Measurements from ENCODE around the gene HDAC4. TPM values are rescaled to one million over a fixed set of nuclear protein-coding genes. Genes with fewer than 3 reads are reported as not detected.

Gene HDAC4
- polyA plus RNA-seq, 6 donors from 2014 or later, result 1.5 to 6.8 (median 2.8) TPM; not detected in 1

DNA sequence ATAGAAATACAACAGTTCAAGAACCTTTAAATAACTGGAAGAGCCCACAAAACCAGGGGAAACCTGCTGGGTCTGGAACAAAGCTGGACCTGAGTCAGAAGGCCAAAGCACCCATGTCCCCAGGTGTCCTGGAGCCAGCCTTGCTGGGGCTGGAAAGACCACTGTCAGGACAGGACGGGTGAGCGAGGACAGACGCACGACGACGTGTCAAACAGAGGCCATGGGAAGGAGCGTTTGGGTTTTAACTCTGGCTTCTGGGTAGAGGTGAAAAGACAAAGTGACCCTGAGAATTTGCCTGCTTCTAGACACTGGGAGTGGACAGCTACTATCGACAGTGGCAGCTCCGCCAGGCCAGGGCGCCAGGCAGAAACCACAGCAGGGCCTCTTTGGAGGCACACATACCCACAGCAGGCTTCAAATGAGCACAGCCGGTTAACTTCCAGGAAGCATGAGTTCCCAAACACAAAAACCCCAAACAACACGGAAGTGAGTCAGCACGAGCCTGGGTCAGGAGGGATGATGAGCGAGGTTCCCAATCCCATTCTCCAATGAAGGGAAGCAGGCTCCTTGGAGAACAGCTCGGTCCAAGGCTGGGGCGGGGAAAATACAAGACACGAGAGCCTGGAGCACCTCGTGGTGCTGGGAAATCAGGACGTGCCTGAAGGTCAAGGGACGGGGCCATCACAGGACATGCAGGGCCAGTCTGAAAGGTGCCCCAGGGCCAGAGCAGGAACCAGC lies 344.9 kb downstream of the HDAC4 start:
- Mint-ChIP-seq H3K36me3 (peaks cover 11 to 12% of the 10 kb centered on the region in 2 donors), H3K9me3 (no peaks in the 10 kb centered on the region), H3K27me3 (no peaks in the 10 kb centered on the region), H3K4me3 (no peak overlapping the region), H3K4me1 (peaks cover 0 to 8% (median 0%) of the 10 kb centered on the region in 3 donors), H3K27ac (no peak overlapping the region)
- ATAC-seq (ENCODE audit: low read depth in 2 of 2) (no peak), DNase-seq (no peak)

GRCh38 chr2:239054921-239055320 lies 345.9 kb downstream of the HDAC4 start:
- H3K36me3 Mint-ChIP-seq, result peaks cover 10 to 11% of the 10 kb centered on the region in 2 donors
- H3K27me3 Mint-ChIP-seq, result no peaks in the 10 kb centered on the region
- no peak overlapping the region for H3K4me3 Mint-ChIP-seq
- peaks cover 0 to 8% (median 0%) of the 10 kb centered on the region in 3 donors for H3K4me1 Mint-ChIP-seq
- H3K9me3 Mint-ChIP-seq, result no peaks in the 10 kb centered on the region
- no peak overlapping the region for H3K27ac Mint-ChIP-seq
- no peak for DNase-seq
- no peak for ATAC-seq (ENCODE audit: low read depth in 2 of 2)

GRCh38 chr2:239053801-239054503 lies 346.9 kb downstream of the HDAC4 start:
- no peak for ATAC-seq (ENCODE audit: low read depth in 2 of 2)
- peaks cover 10 to 11% of the 10 kb centered on the region in 2 donors for H3K36me3 Mint-ChIP-seq
- no peaks in the 10 kb centered on the region for H3K9me3 Mint-ChIP-seq
- peaks cover 0 to 8% (median 0%) of the 10 kb centered on the region in 3 donors for H3K4me1 Mint-ChIP-seq
- H3K4me3 Mint-ChIP-seq, result no peak overlapping the region
- no peak for DNase-seq
- no peaks in the 10 kb centered on the region for H3K27me3 Mint-ChIP-seq
- peak overlapping the region in 1 of 6 donors; percentile 56 for H3K27ac Mint-ChIP-seq

DNA sequence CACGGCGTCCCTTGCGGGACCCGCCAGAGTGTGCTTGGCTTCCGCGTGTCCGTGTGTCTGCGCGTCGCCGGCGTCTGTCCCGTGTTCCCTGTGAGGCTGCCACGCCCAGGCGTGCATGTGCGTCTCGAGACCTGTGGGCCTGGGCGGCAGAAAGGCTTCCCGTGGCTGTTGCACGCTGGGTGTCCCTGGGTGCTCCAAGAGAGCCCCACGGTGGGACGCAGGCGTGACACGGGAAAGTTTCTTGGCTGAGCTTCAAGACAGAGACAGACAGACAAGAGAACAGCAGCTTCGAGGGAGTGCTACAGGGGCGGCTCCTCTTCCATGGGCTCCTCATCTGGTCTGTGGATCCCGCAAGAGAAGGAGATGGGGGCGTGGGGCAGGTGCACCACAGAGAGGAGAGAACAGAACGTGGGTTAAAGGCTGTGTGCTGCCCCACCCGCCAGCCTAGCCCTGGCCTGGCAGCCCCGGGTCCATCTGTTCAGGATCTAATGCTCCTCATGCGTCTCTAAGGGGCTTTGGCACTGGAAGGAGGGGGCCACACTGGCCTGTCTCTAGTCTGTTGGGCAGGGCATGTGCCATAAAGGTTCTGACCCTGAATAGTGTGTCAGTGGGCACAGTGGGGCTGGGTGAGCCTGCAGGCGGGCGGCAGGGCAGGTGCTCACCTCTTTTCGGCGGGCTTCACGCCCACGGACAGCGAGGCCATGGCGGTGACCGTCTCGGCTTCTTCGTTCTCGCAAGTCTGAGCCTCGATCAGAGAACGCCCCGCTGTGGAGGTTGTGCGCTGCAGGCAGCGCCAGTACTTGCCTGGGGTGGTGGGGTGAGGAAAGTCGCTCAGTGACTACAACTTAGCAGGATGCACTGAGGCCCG lies 347.8 kb downstream of the HDAC4 start:
- Mint-ChIP-seq H3K36me3 (peaks cover 10 to 11% of the 10 kb centered on the region in 2 donors), H3K27me3 (no peaks in the 10 kb centered on the region), H3K9me3 (no peaks in the 10 kb centered on the region), H3K4me1 (peaks cover 0 to 8% (median 0%) of the 10 kb centered on the region in 3 donors), H3K27ac (peak overlapping the region in 2 of 6 donors; percentile 44 to 56), H3K4me3 (peak overlapping the region in 1 of 8 donors; percentile 25)
- no peak for ATAC-seq (ENCODE audit: low read depth in 2 of 2)
- no peak for DNase-seq

DNA sequence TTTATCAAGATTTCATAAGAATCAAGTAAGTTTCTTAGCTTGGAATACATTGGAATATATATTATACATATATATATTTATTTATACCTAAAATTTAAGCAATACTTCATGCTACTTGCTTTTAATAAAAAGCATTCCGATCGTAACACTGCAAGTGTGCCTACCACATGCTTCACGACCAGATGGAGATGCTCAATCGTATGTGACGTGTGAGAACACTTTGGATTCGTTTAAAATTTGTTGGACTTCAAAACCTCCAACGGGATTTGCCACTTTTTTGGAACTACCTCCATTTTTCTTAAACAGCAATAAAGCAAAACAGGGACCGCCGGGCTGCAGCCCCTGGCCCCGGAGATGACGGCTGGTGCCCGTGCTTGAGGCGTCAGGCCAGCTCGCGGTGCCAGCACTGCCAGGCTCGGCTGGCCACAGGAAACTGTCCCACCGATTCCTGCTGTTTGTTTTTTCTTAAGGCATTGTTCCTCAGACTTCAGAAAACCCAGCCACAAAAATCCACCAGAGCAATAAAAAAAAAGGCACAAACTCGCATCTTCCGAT lies 348.9 kb downstream of the HDAC4 start:
- Mint-ChIP-seq H3K27me3 (no peaks in the 10 kb centered on the region), H3K27ac (no peak overlapping the region), H3K4me1 (peaks cover 0 to 8% (median 0%) of the 10 kb centered on the region in 3 donors), H3K36me3 (peaks cover 10 to 11% of the 10 kb centered on the region in 2 donors), H3K4me3 (no peak overlapping the region), H3K9me3 (no peaks in the 10 kb centered on the region)
- ATAC-seq (ENCODE audit: low read depth in 2 of 2) (no peak), DNase-seq (no peak)

DNA sequence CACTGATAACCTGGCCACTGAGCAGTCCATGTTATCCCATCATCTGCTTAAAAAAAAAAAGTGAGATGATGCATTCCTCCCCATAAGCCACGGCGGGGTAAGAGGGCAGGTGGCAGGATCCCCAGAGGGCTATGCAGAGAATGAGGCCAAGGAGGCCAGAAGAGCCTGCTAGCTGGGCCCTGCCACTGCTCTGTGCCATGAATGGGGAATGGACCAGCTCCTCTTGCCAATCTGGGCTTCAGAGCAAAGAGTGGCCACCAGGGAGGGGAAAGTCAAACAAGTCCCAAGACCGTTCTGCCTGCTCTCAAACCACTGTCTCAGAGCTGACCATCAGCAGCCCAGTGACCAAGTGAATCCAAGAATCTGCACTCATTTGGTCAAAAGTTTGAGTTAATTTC lies 350.6 kb downstream of the HDAC4 start:
- Mint-ChIP-seq H3K36me3 (peaks cover 10 to 11% of the 10 kb centered on the region in 2 donors), H3K27me3 (no peaks in the 10 kb centered on the region), H3K9me3 (no peaks in the 10 kb centered on the region), H3K4me3 (no peak overlapping the region), H3K4me1 (peaks cover 0 to 8% (median 0%) of the 10 kb centered on the region in 3 donors), H3K27ac (no peak overlapping the region)
- ATAC-seq (ENCODE audit: low read depth in 2 of 2), result no peak
- DNase-seq, result no peak

- Mint-ChIP-seq H3K9me3 (no peaks in the 10 kb centered on the region), H3K4me1 (peaks cover 0 to 4% (median 0%) of the 10 kb centered on the region in 3 donors), H3K27me3 (no peaks in the 10 kb centered on the region), H3K36me3 (peaks cover 10 to 11% of the 10 kb centered on the region in 2 donors), H3K27ac (no peak overlapping the region), H3K4me3 (no peak overlapping the region)
- DNase-seq (no peak), ATAC-seq (ENCODE audit: low read depth in 2 of 2) (no peak)
Measured at GRCh38 chr2:239049421-239050251, 351.2 kb downstream of the HDAC4 start.

GRCh38 chr2:239048736-239049135 lies 352.1 kb downstream of the HDAC4 start:
- Mint-ChIP-seq H3K27me3 (no peaks in the 10 kb centered on the region), H3K9me3 (no peaks in the 10 kb centered on the region), H3K36me3 (peaks cover 10 to 11% of the 10 kb centered on the region in 2 donors), H3K27ac (no peak overlapping the region), H3K4me3 (no peak overlapping the region), H3K4me1 (peaks cover 0 to 4% (median 0%) of the 10 kb centered on the region in 3 donors)
- ATAC-seq (ENCODE audit: low read depth in 2 of 2) (no peak), DNase-seq (no peak)

DNA sequence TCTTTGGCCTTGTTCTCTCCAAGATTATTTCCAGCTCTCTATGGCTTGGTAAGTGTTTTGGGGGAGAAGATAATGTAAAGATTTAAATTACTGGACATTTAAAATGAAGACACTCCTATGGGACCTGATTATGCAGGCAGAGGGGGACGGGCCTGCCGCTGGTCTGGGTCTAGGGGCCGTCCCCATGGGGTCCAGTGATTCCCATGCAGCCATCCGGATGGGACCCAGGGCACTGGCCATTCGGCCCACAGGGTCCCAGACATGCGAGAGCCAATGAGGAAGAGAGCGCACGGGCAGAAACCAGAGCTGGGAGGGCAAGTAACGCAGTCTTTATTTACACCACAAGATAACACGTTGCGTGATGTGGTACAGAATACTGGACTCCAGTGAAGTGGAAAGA lies 353.0 kb downstream of the HDAC4 start:
- H3K27me3 Mint-ChIP-seq, result no peaks in the 10 kb centered on the region
- no peak for ATAC-seq (ENCODE audit: low read depth in 2 of 2)
- no peak overlapping the region for H3K27ac Mint-ChIP-seq

GRCh38 chr2:239047420-239047819 lies 353.4 kb downstream of the HDAC4 start:
- no peaks in the 10 kb centered on the region for H3K4me1 Mint-ChIP-seq
- no peak overlapping the region for H3K4me3 Mint-ChIP-seq
- peaks cover under 1 to 3% of the 10 kb centered on the region in 2 donors for H3K36me3 Mint-ChIP-seq
- H3K9me3 Mint-ChIP-seq, result no peaks in the 10 kb centered on the region
- no peak overlapping the region for H3K27ac Mint-ChIP-seq
- H3K27me3 Mint-ChIP-seq, result no peaks in the 10 kb centered on the region
- no peak for ATAC-seq (ENCODE audit: low read depth in 2 of 2)
- no peak for DNase-seq

More for the DNA sequence above, 353.0 kb downstream of the HDAC4 start:
- no peaks in the 10 kb centered on the region for H3K9me3 Mint-ChIP-seq
- peaks cover 0 to 1% (median 0%) of the 10 kb centered on the region in 3 donors for H3K4me1 Mint-ChIP-seq
- no peak for DNase-seq
- peaks cover 5 to 6% of the 10 kb centered on the region in 2 donors for H3K36me3 Mint-ChIP-seq
- H3K4me3 Mint-ChIP-seq, result peak overlapping the region in 1 of 8 donors; percentile 15

- Mint-ChIP-seq H3K27ac (no peak overlapping the region), H3K27me3 (no peaks in the 10 kb centered on the region), H3K36me3 (no peaks in the 10 kb centered on the region), H3K4me1 (no peaks in the 10 kb centered on the region), H3K9me3 (no peaks in the 10 kb centered on the region), H3K4me3 (no peak overlapping the region)
- ATAC-seq (ENCODE audit: low read depth in 2 of 2) (no peak), DNase-seq (no peak)
Measured at GRCh38 chr2:239046822-239047221, 354.0 kb downstream of the HDAC4 start.

- DNase-seq (no peak), ATAC-seq (ENCODE audit: low read depth in 2 of 2) (no peak)
- no peak overlapping the region for H3K4me3 Mint-ChIP-seq
- no peaks in the 10 kb centered on the region for H3K9me3 Mint-ChIP-seq
- H3K36me3 Mint-ChIP-seq, result no peaks in the 10 kb centered on the region
- H3K27me3 Mint-ChIP-seq, result no peaks in the 10 kb centered on the region
- H3K4me1 Mint-ChIP-seq, result no peaks in the 10 kb centered on the region
- H3K27ac Mint-ChIP-seq, result no peak overlapping the region
Measured at GRCh38 chr2:239044336-239044735, 356.5 kb downstream of the HDAC4 start.
